ENCODE results near the gene TBC1D22A.

Gene TBC1D22A

GRCh38 chr22:47171441-47172221 is 409.2 kb downstream of the TBC1D22A start:
- no peaks in the 10 kb centered on the region for H4K20me1 ChIP-seq (ENCODE audit: insufficient read depth, low read length)
- no peaks in the 10 kb centered on the region for H3K4me1 ChIP-seq (ENCODE audit: insufficient read depth, low read length, severe bottlenecking)
- TF ChIP-seq EZH2 (IDR thresholded peaks at IDR 0.05; ENCODE audit: borderline replicate concordance, low read length) = no peak
- no peak for TF ChIP-seq CTCF (IDR thresholded peaks at IDR 0.05; ENCODE audit: low read length)
- H3K4me3 ChIP-seq (ENCODE audit: low read depth, low read length, poor library complexity, severe bottlenecking) = no peak overlapping the region
- no peak overlapping the region for H2AFZ ChIP-seq (ENCODE audit: low read length)
- no peaks in the 10 kb centered on the region for H3F3A ChIP-seq (ENCODE audit: insufficient read depth, low read length)
- no peaks in the 10 kb centered on the region for H3K27me3 ChIP-seq (ENCODE audit: insufficient read depth, low read length)
- H3K9me2 ChIP-seq (ENCODE audit: low read depth, low read length) = no peaks in the 10 kb centered on the region
- H3K27ac ChIP-seq (ENCODE audit: low read depth, low read length, poor library complexity, severe bottlenecking) = no peak overlapping the region
- peaks cover 3% of the 10 kb centered on the region; the same call in 1 of the 2 replicates for H3K9me3 ChIP-seq (ENCODE audit: low read length)
- H3K36me3 ChIP-seq (ENCODE audit: insufficient read depth, low read length) = peaks cover 16% of the 10 kb centered on the region
- H3K9ac ChIP-seq (ENCODE audit: low read length) = no peak overlapping the region
- H3K4me2 ChIP-seq (ENCODE audit: low read length) = no peak overlapping the region
- H3K79me2 ChIP-seq (ENCODE audit: insufficient read depth, low read length) = no peaks in the 10 kb centered on the region

GRCh38 chr22:47172771-47173534 is 410.5 kb downstream of the TBC1D22A start:
- no peaks in the 10 kb centered on the region for H3K4me1 ChIP-seq (ENCODE audit: insufficient read depth, low read length, severe bottlenecking)
- no peak overlapping the region for H3K9ac ChIP-seq (ENCODE audit: low read length)
- TF ChIP-seq CTCF (IDR thresholded peaks at IDR 0.05; ENCODE audit: low read length) = no peak
- TF ChIP-seq EZH2 (IDR thresholded peaks at IDR 0.05; ENCODE audit: borderline replicate concordance, low read length) = no peak
- H3K4me2 ChIP-seq (ENCODE audit: low read length) = no peak overlapping the region
- no peaks in the 10 kb centered on the region for H4K20me1 ChIP-seq (ENCODE audit: insufficient read depth, low read length)
- no peaks in the 10 kb centered on the region for H3K9me2 ChIP-seq (ENCODE audit: low read depth, low read length)
- H3K79me2 ChIP-seq (ENCODE audit: insufficient read depth, low read length) = no peaks in the 10 kb centered on the region
- H3F3A ChIP-seq (ENCODE audit: insufficient read depth, low read length) = no peaks in the 10 kb centered on the region
- H3K27ac ChIP-seq (ENCODE audit: low read depth, low read length, poor library complexity, severe bottlenecking) = no peak overlapping the region
- no peaks in the 10 kb centered on the region for H3K9me3 ChIP-seq (ENCODE audit: low read length)
- H3K27me3 ChIP-seq (ENCODE audit: insufficient read depth, low read length) = no peaks in the 10 kb centered on the region
- no peak overlapping the region for H3K4me3 ChIP-seq (ENCODE audit: low read depth, low read length, poor library complexity, severe bottlenecking)
- 0 out of 2 replicates have a peak, but pooled peaks cover 4% of the 10 kb centered on the region for H3K36me3 ChIP-seq (ENCODE audit: insufficient read depth, low read length)
- no peak overlapping the region for H2AFZ ChIP-seq (ENCODE audit: low read length)

GRCh38 chr22:47173535-47174021 is 411.1 kb downstream of the TBC1D22A start:
- Histone ChIP-seq H3K36me3 (ENCODE audit: insufficient read depth, low read length) (0 out of 2 replicates have a peak, but pooled peaks cover 4% of the 10 kb centered on the region), H4K20me1 (ENCODE audit: insufficient read depth, low read length) (no peaks in the 10 kb centered on the region), H3K9me2 (ENCODE audit: low read depth, low read length) (no peaks in the 10 kb centered on the region), H3F3A (ENCODE audit: insufficient read depth, low read length) (no peaks in the 10 kb centered on the region), H3K9me3 (ENCODE audit: low read length) (no peaks in the 10 kb centered on the region), H3K4me2 (ENCODE audit: low read length) (no peak overlapping the region), H3K27me3 (ENCODE audit: insufficient read depth, low read length) (no peaks in the 10 kb centered on the region), H3K4me3 (ENCODE audit: low read depth, low read length, poor library complexity, severe bottlenecking) (no peak overlapping the region), H3K9ac (ENCODE audit: low read length) (no peak overlapping the region), H3K27ac (ENCODE audit: low read depth, low read length, poor library complexity, severe bottlenecking) (no peak overlapping the region), H3K4me1 (ENCODE audit: insufficient read depth, low read length, severe bottlenecking) (no peaks in the 10 kb centered on the region), H2AFZ (ENCODE audit: low read length) (no peak overlapping the region), H3K79me2 (ENCODE audit: insufficient read depth, low read length) (no peaks in the 10 kb centered on the region)
- TF ChIP-seq CTCF (IDR thresholded peaks at IDR 0.05; ENCODE audit: low read length) (no peak), EZH2 (IDR thresholded peaks at IDR 0.05; ENCODE audit: borderline replicate concordance, low read length) (no peak)
